GF-D8 (cell line): Measurements from ENCODE around the gene MYO3B.
"Not testable (repeated sequence)": the region's sequence is repeated elsewhere in the genome, so short reads cannot be mapped to it uniquely, and the experiment has no call there.

Source experiments
- DNase-seq: peaks from one replicate; lab custom pipeline; 2025; lab: John Stamatoyannopoulos, UW

MYO3B gene

DNA sequence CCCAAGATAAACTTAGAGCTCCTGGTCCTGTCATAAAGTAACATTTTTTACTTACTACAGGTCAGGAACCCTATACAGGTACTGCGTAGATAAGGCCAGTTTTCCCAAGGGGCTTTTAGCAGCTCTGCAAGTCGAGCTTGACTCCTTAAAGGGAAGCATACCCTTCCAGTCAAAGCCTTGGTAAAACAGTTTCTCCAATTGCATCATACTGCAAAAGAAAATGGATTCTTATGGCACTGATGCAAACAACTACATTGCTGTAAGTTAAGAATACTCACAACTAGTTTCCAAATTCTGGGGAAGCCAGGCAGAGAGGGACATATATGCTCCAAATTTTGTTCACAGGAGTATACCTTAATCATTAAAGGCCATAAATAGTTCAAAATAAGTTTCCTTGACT is 31.0 kb downstream of the MYO3B start:
- DNase-seq, result no peak

- DNase-seq, result no peak
These were observed 34.8 kb downstream of the MYO3B start for GRCh38 chr2:170212625-170213280.

DNA sequence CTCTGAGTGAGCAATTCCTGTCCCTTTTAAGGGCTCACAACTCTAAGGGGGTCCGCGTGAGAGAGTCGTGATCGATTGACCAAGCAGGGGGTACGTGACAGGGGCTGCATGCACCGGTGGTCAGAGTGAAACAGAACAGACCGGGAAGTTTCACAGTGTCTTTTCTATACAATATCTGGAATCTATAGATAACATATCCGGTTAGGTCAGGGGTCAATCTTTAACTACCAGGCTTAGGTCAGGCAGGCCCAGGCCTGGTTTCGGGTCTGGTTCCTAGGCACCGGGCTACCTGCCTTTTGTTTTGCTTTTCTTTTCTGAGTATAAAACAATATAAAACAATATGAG is 35.3 kb downstream of the MYO3B start:
- DNase-seq, result not testable (repeated sequence)

DNA sequence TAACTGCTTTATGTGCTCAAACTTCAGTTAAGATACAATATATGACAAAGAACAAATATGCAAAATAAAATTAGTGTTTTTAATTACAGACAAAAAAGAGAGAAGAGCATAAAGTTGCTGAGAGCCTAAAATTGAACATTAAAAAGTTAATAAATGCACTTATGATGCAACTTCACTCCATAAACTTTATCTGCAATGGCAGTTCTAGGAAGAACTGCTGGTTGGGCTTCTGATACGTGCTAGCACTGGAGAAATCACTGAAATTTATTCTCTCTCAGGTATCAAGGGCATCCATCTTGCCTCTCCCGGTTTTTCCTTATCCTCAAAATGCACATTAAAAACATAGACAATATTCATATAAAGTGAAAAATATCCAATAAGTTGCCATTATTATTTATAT is 35.7 kb downstream of the MYO3B start:
- no peak for DNase-seq

- no peak for DNase-seq
These were observed 36.5 kb downstream of the MYO3B start for GRCh38 chr2:170214309-170214948.

DNA sequence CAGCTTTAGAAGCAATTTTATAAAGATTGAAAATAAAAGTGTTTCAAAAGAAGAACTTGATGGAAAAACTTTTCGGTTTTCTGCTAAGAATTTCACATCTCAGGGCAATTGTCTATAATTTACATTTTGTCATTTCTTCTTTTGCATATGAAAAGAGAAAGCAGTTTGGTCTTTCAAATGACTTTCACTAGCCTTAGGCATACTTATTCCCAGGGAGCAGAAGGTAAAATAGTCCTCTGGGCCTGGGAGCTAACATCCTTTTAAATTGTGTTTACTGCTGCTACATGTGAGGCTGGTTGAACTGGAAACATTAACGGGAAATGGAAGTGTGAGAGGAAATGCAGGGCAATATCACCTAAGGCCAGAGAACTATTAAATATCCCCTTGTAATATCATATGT is 37.1 kb downstream of the MYO3B start:
- DNase-seq, result no peak

DNA sequence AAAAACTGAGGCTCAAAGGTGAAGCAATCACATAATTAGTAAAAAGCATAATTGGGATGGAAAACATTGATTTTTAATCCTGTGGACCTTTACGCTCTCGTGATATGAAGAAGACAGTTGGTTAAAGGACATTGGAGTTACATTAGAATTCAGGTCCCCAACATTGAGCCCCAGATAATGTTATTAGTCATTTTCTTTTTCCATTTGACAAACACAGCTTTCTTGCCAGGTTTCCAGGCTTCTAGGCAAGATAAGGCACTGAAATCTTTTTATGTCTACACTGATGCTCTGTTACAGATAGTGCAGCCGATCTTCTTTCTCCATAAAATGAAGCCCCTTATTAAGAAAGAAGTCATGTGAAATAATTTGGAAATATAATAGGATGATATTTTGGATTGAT is 38.5 kb downstream of the MYO3B start:
- DNase-seq, result no peak

- DNase-seq, result no peak
These were observed 39.0 kb downstream of the MYO3B start for GRCh38 chr2:170216981-170217380.

DNA sequence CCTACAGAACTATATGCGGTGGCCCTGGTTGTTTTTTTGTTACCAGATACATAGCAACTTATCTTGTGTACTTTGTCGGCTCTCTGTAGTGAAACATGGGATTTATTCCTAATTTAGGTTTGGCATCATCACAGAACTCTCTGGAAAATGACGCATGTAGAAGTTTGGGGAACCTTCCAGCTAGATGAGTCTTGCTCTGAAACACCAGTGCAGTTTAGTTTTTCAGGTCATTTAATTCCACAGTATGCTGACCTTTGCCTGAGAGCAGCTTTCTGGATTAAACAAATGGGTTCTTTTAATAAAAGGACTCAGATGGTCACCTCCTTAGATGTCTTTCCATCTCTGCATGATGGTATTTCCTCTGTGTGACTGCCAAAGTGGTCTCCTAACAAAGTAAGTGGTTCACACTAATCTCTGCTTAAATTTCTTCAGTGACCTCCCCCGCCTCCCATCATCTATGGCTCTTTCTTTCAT is 39.9 kb downstream of the MYO3B start:
- DNase-seq, result no peak

GRCh38 chr2:170218456-170218855 is 40.5 kb downstream of the MYO3B start:
- no peak for DNase-seq

GRCh38 chr2:170218931-170219330 is 41.0 kb downstream of the MYO3B start:
- DNase-seq, result no peak

DNA sequence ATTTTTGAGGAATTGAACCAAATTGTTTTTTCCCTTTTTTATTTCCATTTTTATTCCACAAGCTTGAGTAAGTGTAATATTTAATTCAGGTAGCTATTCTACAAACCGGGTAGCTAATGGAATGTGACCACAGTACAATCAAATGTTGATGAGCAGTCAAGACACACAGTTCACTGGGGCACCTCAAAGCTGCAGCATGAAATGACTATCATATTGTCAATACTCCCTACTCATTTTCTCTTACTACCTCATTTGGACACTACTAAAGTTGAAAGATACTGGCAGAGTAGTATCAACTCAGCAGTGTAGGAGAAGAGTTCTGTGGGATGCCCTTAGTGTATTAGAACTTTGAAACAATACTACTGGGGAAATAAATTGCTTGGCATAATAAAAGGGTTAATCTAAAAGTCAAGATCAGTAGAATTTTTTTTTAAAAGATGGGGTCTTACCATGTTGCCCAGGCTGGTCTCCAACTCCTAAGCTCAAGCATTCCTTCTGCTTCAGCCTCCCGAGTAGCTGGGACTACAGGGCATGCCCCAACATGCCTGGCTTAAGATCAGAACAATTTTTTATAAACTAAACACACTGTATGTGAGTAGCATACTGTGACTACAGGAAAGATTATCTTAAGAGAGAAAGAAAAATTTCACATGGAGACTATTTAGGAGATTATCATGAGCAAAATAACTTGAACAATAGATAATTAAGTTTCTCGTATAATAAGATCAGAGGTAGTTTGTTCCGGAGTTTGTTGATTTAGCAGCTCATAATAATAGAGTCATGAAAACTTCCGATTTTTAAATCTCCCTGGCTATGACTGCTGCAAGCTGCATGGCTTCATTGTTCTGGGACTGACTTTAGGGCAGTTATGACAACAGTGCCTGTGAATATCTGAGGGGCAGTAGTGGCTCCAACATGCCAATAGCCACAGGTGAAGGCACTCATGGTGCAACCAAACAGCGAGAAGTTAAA is 43.7 kb downstream of the MYO3B start:
- no peak for DNase-seq

DNA sequence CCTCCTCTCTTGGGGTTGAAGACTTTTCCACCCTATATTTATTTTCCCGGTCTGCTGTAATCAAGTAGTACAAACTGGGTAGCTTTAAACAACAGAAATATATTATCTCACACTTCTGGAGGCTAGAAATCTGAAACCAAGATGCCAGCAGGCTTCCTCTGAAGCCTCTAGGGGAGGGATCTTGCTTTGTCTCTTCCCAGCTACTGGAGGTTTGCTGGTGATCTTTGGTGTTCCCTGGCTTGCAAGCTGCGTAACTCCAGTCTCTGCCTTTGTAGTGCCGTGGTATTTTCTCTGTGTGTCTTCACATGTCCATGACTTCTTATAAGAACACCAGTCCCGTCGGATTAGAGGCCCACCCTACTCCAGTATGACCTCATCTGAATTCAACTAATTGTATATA is 44.4 kb downstream of the MYO3B start:
- DNase-seq, result no peak

GRCh38 chr2:170222842-170223241 is 44.9 kb downstream of the MYO3B start:
- no peak for DNase-seq

DNA sequence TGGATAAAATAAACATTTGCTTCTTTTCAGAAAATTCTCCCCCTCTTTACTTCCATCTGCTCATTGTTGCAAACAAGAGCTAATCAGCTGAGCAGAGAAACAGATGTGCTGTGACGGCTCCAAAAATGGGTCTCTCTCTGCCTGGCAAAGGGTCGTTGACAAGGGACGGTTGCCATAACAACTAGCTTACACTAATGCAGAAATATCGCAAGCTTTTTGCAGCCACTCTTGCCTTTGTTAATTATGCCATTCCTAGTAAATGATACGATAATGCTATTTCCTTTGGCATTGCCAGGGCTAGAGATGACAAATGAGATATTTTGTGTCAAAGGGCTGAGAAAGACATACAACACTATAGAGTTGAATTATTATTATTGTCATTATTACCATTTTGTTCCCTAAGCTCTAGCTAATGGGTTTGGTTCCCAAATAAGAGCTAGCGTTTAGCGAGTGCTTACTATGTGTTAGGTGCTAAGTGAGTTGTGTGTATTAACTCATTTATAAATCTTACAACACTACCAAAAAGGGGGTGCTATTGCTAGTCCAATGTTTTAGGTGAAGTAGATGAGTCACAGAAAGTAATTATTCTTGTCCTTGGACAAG is 46.8 kb downstream of the MYO3B start:
- no peak for DNase-seq

DNA sequence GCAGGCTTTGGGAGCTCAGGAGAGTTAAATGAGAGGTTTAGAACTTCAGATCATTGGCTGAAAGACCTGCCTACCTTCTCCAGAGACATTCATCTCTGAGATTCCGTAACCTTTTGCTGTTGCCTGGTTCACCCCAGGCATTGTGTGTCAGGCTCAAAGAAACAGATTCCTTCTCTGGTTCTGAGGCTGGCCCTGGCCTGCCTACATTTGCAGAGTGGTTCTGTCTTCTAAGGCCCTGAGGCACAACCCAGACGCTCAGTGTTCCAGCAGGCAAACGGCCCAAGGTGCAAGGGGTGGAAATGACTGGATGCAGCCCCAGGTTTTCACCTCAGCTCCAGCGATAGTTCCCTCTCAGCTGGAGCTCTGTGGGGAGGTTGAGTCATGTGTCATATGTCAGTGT is 48.3 kb downstream of the MYO3B start:
- no peak for DNase-seq

- no peak for DNase-seq
These were observed 49.6 kb downstream of the MYO3B start for GRCh38 chr2:170227507-170227947.

DNA sequence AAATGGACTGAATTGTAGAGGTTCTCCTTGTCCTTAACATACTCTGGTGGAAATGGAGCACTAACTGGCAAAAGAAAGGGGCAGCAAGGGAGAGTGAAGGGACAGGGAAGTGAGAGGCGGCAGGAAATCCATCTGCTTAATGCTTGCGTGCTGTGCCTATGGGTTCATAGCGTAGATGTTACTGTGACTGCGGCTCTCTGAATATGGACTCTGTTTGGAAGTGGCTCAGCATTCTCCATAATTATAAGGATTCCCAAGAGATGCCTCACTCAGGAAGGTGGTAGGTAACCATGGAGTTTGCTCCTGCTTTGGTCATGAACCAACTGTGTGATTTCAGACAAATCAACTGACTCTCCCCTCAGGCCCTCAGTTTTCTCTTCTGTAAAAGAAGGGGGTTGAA is 50.0 kb downstream of the MYO3B start:
- no peak for DNase-seq

DNA sequence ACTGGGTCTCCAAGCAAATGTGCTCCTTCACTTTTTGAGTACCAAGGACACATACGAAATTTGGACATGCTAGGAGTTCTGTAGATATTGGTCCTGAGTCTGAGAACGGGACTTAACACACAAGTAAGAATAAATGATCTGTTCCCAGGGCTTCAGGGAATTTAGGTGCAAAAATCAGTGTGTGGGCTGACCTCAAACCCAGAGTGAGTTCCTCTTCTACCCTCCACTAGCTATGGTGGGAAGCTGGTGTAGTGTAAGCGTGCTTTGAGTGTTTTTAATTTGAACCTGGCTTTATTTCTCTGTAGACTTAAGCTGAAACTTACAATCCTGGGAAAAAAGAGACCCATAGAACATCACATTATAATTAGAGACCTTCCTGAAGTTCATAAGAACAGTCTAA is 50.5 kb downstream of the MYO3B start:
- DNase-seq, result no peak

DNA sequence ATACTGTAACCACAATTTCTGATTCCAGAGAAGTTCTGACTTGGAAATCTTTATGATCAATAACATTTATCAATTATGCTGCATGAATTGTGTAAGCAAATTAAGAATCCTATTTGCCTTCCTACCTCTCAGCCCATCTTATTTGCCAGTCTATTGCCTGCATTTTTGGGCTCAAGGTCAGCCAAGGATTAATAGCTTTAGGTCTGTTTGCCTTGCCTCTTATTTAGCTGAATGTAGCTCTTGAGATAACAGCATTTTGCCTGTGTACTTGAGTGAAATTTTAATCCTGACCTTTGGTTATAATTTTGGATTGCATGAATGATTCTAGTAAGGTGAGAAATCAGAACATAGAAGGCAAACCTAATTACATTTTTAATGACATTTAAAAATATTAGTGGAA is 51.2 kb downstream of the MYO3B start:
- no peak for DNase-seq

GRCh38 chr2:170229744-170230143 is 51.8 kb downstream of the MYO3B start:
- DNase-seq, result no peak
